Stimulated activated CD8-positive, alpha-beta memory T cell treated with anti-CD3 and anti-CD28 coated beads, Interleukin-2, amount 100 ng/mL, for 48 hours (primary cell): ENCODE measurements around the gene PNMA8A.
A peak's percentile ranks its signal among the peaks of the same experiment; 100 is the strongest.
"Not testable (repeated sequence)": the region's sequence is repeated elsewhere in the genome, so short reads cannot be mapped to it uniquely, and the experiment has no call there.

ENCODE experiments used
- DNase-seq, 2 donors: peaks; one replicate each; pipeline ENCODE4 v3.0.0-alpha.2; 2020; ENCODE audit warnings: low read depth in 2 of 2

Gene PNMA8A, protein sequence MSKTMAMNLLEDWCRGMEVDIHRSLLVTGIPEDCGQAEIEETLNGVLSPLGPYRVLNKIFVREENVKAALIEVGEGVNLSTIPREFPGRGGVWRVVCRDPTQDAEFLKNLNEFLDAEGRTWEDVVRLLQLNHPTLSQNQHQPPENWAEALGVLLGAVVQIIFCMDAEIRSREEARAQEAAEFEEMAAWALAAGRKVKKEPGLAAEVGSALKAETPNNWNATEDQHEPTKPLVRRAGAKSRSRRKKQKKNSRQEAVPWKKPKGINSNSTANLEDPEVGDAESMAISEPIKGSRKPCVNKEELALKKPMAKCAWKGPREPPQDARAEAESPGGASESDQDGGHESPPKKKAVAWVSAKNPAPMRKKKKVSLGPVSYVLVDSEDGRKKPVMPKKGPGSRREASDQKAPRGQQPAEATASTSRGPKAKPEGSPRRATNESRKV

DNA sequence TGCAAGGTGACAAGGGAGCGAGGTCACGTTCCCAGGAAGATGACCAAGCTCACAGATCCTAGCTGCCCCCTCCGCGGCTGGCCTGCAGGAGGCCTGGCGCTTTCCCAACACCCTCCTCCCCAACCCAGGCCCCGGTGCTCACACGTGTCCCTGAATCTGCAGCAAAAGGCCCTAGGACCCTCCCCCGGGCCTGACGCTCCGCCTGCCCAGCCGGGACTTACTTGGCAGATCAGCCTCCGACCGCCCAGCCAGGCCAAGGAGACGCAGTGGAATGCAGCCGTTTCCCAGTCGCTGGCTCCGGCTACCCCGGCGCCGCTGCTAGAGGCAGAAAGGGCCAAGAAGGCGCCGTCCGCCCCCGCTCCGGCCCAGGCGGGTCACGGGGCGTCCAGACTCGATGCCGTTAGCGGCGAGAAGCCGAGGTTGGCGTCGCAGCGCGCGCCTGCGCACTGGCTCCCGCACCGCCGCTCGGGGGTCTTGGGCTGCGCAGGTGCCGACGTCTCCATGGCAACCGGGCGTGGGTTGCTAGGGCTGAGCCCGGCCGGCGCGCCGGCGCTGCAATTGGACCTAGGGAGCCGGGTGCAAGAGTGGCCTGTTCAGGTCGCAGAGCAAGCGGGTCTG, at the start of gene PNMA8A:
Gene PNMA8A (minus strand): TSS at position 448 of the 618 bp plus-strand sequence. CDS start 528 bp downstream, outside the sequence.
- no peak for DNase-seq

- DNase-seq: no peak
Observed at GRCh38 chr19:46520616-46521015, 49.3 kb upstream of the PNMA8A start.

- no peak for DNase-seq
Observed at GRCh38 chr19:46517471-46517870, 46.1 kb upstream of the PNMA8A start.

GRCh38 chr19:46515879-46516350, 44.6 kb upstream of the PNMA8A start:
- no peak for DNase-seq

GRCh38 chr19:46515290-46515609, 43.9 kb upstream of the PNMA8A start:
- no peak for DNase-seq

DNA sequence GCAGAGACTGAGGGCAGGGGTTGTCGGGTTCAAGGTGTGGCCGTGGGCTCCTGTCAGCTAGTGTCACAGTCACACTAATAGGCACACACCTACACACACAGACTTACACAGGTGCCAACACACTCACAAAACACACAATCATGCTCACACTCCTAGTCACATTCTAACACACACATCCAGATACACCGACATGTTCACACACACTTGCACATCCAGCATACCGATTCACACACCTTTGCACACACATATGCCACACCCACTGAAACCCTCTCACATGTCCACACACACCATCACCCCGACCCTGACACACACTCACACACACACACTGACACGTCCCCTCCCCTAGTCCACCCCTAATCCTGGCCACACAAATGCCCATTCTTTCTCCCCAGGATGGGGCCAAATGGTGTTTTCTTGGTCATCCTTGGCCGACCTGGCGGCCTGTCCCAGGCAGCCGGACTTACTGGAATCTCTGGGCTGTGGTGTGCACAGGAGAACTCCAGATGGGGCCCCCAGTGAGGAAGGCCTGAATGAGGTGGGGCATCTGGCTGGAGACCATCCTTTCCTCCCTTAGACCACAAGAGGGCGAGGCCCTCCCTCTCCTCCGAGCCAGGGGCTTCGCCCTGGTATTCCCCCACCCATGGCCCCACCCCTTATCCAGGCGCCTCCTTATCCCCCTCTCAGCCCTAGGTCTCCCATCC, 43.4 kb upstream of the PNMA8A start:
- DNase-seq: no peak

DNA sequence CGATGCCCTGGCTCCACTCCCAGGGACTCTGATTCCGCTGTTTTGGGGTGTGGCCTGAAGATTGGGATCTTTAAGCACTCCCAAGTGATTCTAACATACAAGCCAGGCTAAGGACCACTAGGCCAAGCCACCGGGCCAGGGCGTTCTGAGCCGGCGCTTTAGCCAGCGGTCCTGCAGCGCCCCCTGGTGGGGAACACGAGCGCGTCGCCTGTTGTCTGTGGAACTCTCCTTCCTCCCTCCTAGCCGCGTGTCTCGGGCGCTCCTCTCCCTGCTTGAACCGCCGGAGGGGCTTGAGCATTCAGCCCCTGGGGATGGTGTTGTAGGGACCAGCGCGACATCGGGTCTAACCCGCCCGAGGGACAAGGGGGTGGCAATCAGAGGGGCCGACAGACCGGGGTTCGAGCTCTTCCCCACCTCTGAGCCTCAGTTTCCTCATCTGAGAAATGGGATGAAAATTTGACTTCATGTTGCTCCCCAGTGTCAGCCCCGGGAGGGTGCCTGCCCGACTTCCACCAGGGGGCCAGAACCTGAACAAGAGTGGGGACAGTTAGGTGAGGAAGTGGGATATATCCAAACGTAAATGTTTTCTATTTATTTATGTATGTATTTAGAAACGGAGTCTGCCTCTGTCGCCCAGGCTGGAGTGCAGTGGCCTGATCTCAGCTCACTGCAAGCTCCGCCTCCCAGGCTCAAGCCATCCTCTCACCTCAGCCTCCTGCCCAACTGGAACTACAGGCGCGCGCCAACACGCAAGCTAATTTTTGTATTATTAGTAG, 42.3 kb upstream of the PNMA8A start:
- peak; percentile 79 to 82 for DNase-seq

DNA sequence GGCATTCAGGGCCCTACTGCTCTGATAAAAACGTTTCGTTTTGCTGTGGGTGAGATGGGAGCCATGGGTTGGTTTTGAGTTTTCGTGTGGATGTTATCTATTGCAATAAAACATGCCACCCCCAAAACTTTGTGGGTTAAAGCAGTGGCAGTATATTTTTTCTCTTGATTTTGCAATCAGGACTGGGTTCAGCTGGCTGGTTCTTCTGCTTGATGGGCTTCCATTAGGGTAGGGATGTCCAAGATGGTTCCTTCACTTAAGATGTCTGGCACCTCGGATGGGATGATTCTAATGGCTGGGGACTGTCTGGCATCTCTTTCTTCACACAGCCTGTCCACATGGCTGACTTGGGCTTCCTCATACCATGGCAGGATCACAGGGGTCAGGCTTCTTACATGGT, 39.9 kb upstream of the PNMA8A start:
- no peak for DNase-seq

DNA sequence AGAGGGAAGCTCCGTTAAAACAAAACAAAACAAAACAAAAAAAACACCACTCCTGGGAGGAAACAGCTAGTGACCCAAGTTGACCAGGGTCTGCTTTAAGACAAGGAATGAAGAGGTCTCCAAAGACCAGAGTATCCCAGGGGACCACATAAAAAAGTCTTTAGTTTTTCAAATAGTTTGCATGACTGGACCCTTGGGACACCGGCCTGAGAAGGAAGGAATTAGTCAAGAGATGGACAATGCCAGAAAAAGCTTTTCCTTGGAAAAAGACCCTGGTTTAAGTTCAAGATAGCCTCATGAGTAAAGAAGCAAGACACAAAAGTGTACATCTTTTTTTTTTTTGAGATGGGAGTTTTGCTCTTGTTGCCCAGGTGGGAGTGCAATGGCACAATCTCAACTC, 36.8 kb upstream of the PNMA8A start:
- no peak for DNase-seq

GRCh38 chr19:46503848-46504453, 32.6 kb upstream of the PNMA8A start:
- DNase-seq: no peak

- DNase-seq: no peak
Observed at GRCh38 chr19:46502891-46503290, 31.5 kb upstream of the PNMA8A start.

DNA sequence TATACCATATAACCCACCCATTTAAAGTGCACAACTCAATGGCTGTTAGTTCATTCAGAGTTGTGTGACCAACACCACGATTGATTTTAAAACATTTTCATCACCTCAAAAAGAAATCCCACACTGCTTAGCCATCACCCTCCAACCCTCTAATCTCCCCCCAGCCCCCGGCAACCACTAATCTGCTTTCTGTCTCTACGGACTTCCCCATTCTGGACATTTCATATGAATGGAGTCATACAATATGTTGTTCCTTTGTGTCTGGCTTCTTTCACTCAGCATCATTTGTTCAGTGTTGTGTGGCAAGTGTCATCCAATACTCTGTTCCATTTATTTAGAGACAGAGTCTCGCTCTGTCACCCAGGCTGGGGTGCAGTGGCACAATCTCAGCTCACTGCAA, 28.3 kb upstream of the PNMA8A start:
- no peak for DNase-seq

DNA sequence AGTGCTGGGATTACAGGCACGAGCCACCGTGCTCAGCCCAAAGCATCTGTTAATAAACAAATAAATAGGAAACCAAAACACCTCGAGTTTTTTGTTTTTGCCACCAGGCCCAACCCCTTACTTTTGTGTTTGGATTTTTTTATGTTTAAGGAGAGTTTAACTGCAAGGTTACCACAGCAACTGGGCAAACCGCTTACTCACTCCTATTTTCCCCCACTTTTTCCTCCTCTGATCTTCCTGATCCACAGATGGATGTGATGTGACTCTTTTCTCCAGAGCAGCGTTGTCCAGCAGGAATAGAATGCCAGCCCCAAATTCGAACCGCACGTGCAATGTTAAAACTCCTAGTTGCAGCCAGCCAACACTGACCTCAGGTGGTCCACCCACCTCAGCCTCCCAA, 26.4 kb upstream of the PNMA8A start:
- DNase-seq: no peak

DNA sequence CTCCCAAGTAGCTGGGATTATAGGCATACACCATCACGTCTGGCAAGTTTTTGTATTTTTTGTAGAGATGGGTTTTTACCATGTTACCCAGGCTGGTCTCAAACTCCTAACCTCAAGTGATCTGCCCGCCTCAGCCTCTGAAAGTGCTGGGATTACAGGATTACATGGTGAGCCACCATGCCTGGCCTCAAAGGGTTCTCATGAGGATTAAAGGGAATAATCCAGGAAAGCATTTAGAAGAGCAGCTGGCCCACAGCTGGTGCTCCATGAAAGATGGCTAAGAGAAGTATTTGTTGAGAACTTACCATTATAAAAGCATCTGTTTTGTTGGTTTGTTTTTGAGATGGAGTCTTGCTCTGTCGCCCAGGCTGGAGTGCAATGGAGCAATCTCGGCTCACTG, 25.5 kb upstream of the PNMA8A start:
- DNase-seq: not testable (repeated sequence)

GRCh38 chr19:46496304-46496703, 24.9 kb upstream of the PNMA8A start:
- no peak for DNase-seq

- no peak for DNase-seq
Observed at GRCh38 chr19:46495786-46496099, 24.4 kb upstream of the PNMA8A start, which contains the start of gene PNMA8B. Gene PNMA8B (minus strand): TSS chr19:46495867. CDS start chr19:46495465, 402 bp downstream.

DNA sequence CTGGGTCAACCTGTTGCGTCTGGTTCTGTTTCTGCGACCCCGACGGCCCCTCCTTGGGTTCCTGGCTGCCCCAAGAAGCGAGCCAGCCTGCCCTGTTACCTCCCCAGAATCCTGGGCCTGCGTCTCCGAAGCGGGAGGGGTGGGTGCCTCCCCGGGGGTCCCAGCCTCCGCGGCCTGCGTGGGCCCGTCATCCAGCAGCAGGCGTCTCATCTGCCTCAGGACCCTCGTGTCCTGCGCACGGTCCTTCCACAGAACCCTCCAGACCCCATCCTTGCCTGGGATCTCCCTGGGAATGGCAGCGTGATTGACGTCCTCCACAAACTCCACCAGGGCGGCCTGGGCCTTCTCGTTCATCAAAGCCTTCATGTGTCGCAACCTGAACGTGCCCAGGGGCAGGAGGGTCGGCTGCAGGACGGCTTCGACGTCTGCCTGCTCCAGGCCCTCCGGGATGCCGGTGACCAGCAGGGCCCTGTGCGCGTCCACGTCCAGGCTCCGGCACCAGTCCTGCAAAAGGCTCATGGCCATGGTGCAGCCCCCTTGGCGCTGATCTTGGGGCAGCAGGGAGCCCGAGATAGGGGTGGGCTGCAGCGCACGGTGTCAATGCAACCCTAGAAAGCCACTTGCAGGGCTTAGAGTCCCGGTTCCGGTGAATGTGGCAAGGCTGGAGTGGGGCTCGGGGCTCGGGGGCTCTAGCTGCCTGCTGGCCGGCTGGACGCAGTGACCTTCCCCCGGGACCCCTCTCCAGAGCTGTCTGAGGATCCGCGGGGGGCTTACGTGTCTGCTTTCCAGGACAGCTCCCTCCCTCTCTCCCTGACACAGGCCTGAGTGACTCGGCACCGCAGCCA, 23.8 kb upstream of the PNMA8A start:
- no peak for DNase-seq

DNA sequence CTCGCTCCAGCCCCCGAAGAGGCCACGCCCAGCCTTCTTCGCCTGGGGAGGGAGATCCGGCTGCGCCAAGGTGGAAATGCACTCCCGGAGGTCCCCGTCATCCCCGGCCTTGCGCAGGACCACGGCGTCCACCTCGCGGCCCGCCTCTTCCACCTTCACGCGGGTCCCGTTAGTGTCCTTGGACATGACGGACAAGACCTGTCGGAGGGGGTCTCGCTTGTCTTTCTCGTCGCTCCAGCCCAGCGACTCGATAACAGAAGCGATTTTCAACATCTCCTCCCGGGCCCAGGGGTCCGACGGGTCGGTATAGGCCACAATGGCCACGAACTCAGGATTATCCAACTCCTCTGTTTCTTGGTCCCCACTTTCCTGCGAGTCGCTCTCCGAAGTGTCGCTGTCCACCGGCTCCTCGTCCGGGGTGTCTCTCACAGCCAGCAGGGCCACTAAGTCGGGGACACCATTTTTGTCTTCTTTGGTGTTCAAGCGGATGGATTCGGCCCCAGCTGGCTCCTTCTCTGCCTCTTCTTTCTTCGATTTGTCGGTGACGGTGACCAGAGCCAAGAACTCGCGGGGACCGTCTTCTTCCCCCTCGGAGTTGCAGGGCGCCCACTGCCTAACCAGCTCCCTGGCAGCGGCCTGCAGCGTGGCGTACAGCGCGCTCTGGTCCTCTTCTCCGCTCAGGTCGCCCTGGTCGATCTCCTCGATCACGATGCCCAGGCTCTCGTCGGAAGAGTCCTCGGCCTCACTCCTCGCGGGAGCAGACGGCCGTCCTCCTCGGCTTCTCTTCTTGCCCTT, 23.0 kb upstream of the PNMA8A start:
- no peak for DNase-seq

- DNase-seq: no peak
Observed at GRCh38 chr19:46493236-46494145, 22.1 kb upstream of the PNMA8A start.
